H1 (cell line): ENCODE data around the gene ABCA1. TPM values are rescaled to one million over a fixed set of nuclear protein-coding genes. Genes with fewer than 3 reads are reported as not detected.

Source experiments
- CTCF ChIA-PET: fragments of 300-600 bp; sonication (Branson Sonifier 250); formaldehyde crosslinking; loops from one replicate; lab custom pipeline; 2021; ENCODE audit not compliant: partially characterized antibody; lab: Charles Lee
- POLR2A ChIA-PET: fragments of 300-600 bp; sonication (Branson Sonifier 250); formaldehyde crosslinking; loops from one replicate; lab custom pipeline; 2021; ENCODE audit warnings: inconsistent platforms; ENCODE audit not compliant: partially characterized antibody; lab: Charles Lee
- DNase-seq, 2 experiments: peaks; one replicate each; pipeline versions ENCODE4 v3.0.0 to v3.0.0-alpha.2; 2010 to 2022; ENCODE audit warnings: low spot score in 2 of 2, low read depth in 1 of 2, mixed read lengths in 1 of 2
- FAIRE-seq: peaks from 2 replicates; lab custom pipeline; 2011; peaks lifted over from hg19 to GRCh38; lab: Jason Lieb, UNC
- H2AFZ ChIP-seq: 2 replicates; pipeline ENCODE4 v1.8.1; 2012; ENCODE audit warnings: low read length, inconsistent platforms
- H2AK5ac ChIP-seq: 2 replicates; pipeline ENCODE4 v1.6.1; 2013; ENCODE audit warnings: low read depth, low read length
- H2BK120ac ChIP-seq: replicated peaks from 2 replicates; pipeline ENCODE3; 2013; ENCODE audit warnings: low read depth, low read length, inconsistent platforms
- H2BK12ac ChIP-seq: 2 replicates; pipeline ENCODE4 v1.6.1; 2013; ENCODE audit warnings: low read depth, low read length
- H2BK15ac ChIP-seq: 2 replicates; pipeline ENCODE4 v1.6.1; 2013; ENCODE audit warnings: low read length
- H2BK20ac ChIP-seq: 2 replicates; pipeline ENCODE4 v1.6.1; 2013; ENCODE audit warnings: low read length
- H2BK5ac ChIP-seq: 2 replicates; pipeline ENCODE4 v1.6.1; 2013; ENCODE audit warnings: low read depth, low read length
- H3K14ac ChIP-seq: 2 replicates; pipeline ENCODE4 v1.6.1; 2013; ENCODE audit warnings: inconsistent platforms; ENCODE audit not compliant: insufficient read length
- H3K18ac ChIP-seq: 2 replicates; pipeline ENCODE4 v1.6.1; 2013; ENCODE audit warnings: low read length; ENCODE audit errors: extremely low read depth
- H3K23ac ChIP-seq: 2 replicates; pipeline ENCODE4 v1.6.1; 2013; ENCODE audit warnings: inconsistent platforms; ENCODE audit not compliant: insufficient read length
- H3K23me2 ChIP-seq: 2 replicates; pipeline ENCODE4 v1.6.1; 2013; ENCODE audit warnings: low read depth, low read length
- H3K27ac ChIP-seq: 2 replicates; pipeline ENCODE4 v1.6.1; 2011; ENCODE audit warnings: low read depth, low read length, inconsistent platforms
- H3K27me3 ChIP-seq, 4 experiments: replicated peaks in 1 of 4; 1 replicate in 1 of 4; 2 replicates in 3 of 4; pipeline versions ENCODE4 v1.6.1 to v1.8.1; 2011 to 2013; ENCODE audit warnings: low read length in 3 of 4, mild to moderate bottlenecking in 3 of 4, inconsistent platforms in 2 of 4, mixed read lengths in 2 of 4, moderate library complexity in 1 of 4; ENCODE audit not compliant: control insufficient read depth in 3 of 4, insufficient read depth in 3 of 4; ENCODE audit errors: extremely low read depth in 1 of 4
- H3K36me3 ChIP-seq, 4 experiments: 2 replicates each; pipeline versions ENCODE4 v1.6.1 to v1.8.1; 2011 to 2013; ENCODE audit warnings: mild to moderate bottlenecking in 4 of 4, low read length in 3 of 4, moderate library complexity in 2 of 4, control low read depth in 1 of 4, inconsistent platforms in 1 of 4; ENCODE audit not compliant: insufficient read depth in 4 of 4, control insufficient read depth in 2 of 4
- H3K4ac ChIP-seq: replicated peaks from 2 replicates; pipeline ENCODE3; 2013; ENCODE audit warnings: low read length, low read depth, mixed read lengths, inconsistent platforms; ENCODE audit not compliant: insufficient read length
- H3K4me1 ChIP-seq, 4 experiments: replicated peaks in 1 of 4; 1 replicate in 1 of 4; 2 replicates in 3 of 4; pipeline versions ENCODE4 v1.6.1 to v1.8.1; 2011 to 2013; ENCODE audit warnings: low read length in 3 of 4, inconsistent platforms in 2 of 4, mixed read lengths in 1 of 4; ENCODE audit not compliant: insufficient read depth in 4 of 4, control insufficient read depth in 3 of 4
- H3K4me2 ChIP-seq, 2 experiments: 2 replicates each; pipeline versions ENCODE4 v1.6.1 to v1.8.1; 2011 to 2013; ENCODE audit warnings: low read depth in 2 of 2, low read length in 2 of 2, control low read depth in 1 of 2, inconsistent platforms in 1 of 2, mild to moderate bottlenecking in 1 of 2; ENCODE audit not compliant: insufficient read depth in 1 of 2
- H3K4me3 ChIP-seq, 4 experiments: fragments of 200-600, 300-600 bp in 1 of 4; sonication (generic), shearing (Covaris generic), sonication (Bioruptor Twin) in 1 of 4; 2 replicates each; pipeline versions ENCODE4 v1.5.1 to v1.8.1; 2011 to 2016; ENCODE audit warnings: low read length in 4 of 4, low read depth in 3 of 4, control low read depth in 2 of 4, inconsistent platforms in 2 of 4, mild to moderate bottlenecking in 2 of 4, mixed read lengths in 1 of 4, moderate library complexity in 1 of 4; ENCODE audit not compliant: insufficient read depth in 2 of 4; ENCODE audit errors: extremely low read depth in 1 of 4
- H3K56ac ChIP-seq: replicated peaks from 2 replicates; pipeline ENCODE3; 2013; ENCODE audit warnings: low read depth, mild to moderate bottlenecking, mixed read lengths, low read length, inconsistent platforms; ENCODE audit not compliant: insufficient read length
- H3K79me1 ChIP-seq: 2 replicates; pipeline ENCODE4 v1.6.1; 2013; ENCODE audit warnings: low read depth, low read length, control low read depth
- H3K79me2 ChIP-seq, 2 experiments: 2 replicates each; pipeline versions ENCODE4 v1.6.1 to v1.8.1; 2012 to 2013; ENCODE audit warnings: low read length in 2 of 2, mild to moderate bottlenecking in 2 of 2, inconsistent platforms in 1 of 2; ENCODE audit not compliant: insufficient read depth in 2 of 2, control insufficient read depth in 1 of 2
- H3K9ac ChIP-seq, 4 experiments: replicated peaks in 1 of 4; 1 replicate in 1 of 4; 2 replicates in 3 of 4; pipeline versions ENCODE4 v1.6.1 to v1.8.1; 2011 to 2013; ENCODE audit warnings: low read depth in 3 of 4, low read length in 3 of 4, control low read depth in 2 of 4, mild to moderate bottlenecking in 2 of 4, moderate library complexity in 2 of 4, inconsistent platforms in 1 of 4; ENCODE audit errors: extremely low read depth in 1 of 4
- H3K9me3 ChIP-seq, 2 experiments: 2 replicates each; pipeline versions ENCODE4 v1.6.1 to v1.8.1; 2012 to 2013; ENCODE audit warnings: mild to moderate bottlenecking in 2 of 2, moderate library complexity in 2 of 2, control low read depth in 1 of 2, inconsistent platforms in 1 of 2, low read depth in 1 of 2, low read length in 1 of 2, mixed read lengths in 1 of 2; ENCODE audit not compliant: insufficient read depth in 2 of 2
- H4K20me1 ChIP-seq, 2 experiments: replicated peaks in 1 of 2; 2 replicates each; pipeline versions ENCODE3 to v1.8.1; 2011 to 2013; ENCODE audit warnings: inconsistent platforms in 2 of 2, low read length in 2 of 2, mild to moderate bottlenecking in 1 of 2; ENCODE audit not compliant: insufficient read depth in 2 of 2, control insufficient read depth in 1 of 2
- H4K5ac ChIP-seq: 2 replicates; pipeline ENCODE4 v1.6.1; 2013; ENCODE audit warnings: low read length, low read depth, mixed read lengths, inconsistent platforms; ENCODE audit not compliant: insufficient read length
- H4K8ac ChIP-seq: 2 replicates; pipeline ENCODE4 v1.8.0; 2013; ENCODE audit warnings: mild to moderate bottlenecking, moderate library complexity, low read length, inconsistent platforms; ENCODE audit not compliant: insufficient read depth; ENCODE audit errors: extremely low read depth
- H4K91ac ChIP-seq: replicated peaks from 2 replicates; pipeline ENCODE3; 2013; ENCODE audit warnings: low read length, mixed read lengths, inconsistent platforms; ENCODE audit not compliant: insufficient read length
- FOSL1 ChIP-seq: IDR thresholded peaks from 2 replicates; pipeline ENCODE4 v1.6.1; 2011; ENCODE audit warnings: mild to moderate bottlenecking, low read depth, low read length, moderate library complexity; ENCODE audit not compliant: insufficient read depth
- JUN ChIP-seq: IDR thresholded peaks from 2 replicates; pipeline ENCODE4 v1.6.1; 2011; ENCODE audit warnings: low read depth, mild to moderate bottlenecking, improper control_type of control experiment, low read length
- PHF8 ChIP-seq: fragments of 200-600 bp; sonication (generic); conservative IDR thresholded peaks from 2 replicates; pipeline ENCODE4 v1.7.1; 2012; ENCODE audit warnings: low read depth, mild to moderate bottlenecking, inconsistent platforms, low read length, moderate library complexity
- POLR2A ChIP-seq, 2 experiments: IDR thresholded peaks; 1 replicate in 1 of 2; 2 replicates in 1 of 2; pipeline ENCODE4 v1.6.1; 2011; ENCODE audit warnings: low read depth in 2 of 2, low read length in 2 of 2, mild to moderate bottlenecking in 2 of 2; ENCODE audit errors: control extremely low read depth in 1 of 2
- RFX5 ChIP-seq: IDR thresholded peaks from 2 replicates; pipeline ENCODE4 v1.6.1; 2011; ENCODE audit warnings: low read depth, low read length, improper control_type of control experiment, borderline replicate concordance
- SAP30 ChIP-seq: fragments of 300-600 bp; sonication (generic); IDR thresholded peaks from 2 replicates; pipeline ENCODE4 v1.7.1; 2012; ENCODE audit warnings: low read length, moderate library complexity, mild to moderate bottlenecking, inconsistent platforms; ENCODE audit not compliant: insufficient read depth, insufficient replicate concordance
- SIX5 ChIP-seq: IDR thresholded peaks from 2 replicates; pipeline ENCODE4 v1.6.1; 2011; ENCODE audit warnings: mild to moderate bottlenecking, low read depth, low read length
- SRF ChIP-seq: IDR thresholded peaks from 2 replicates; pipeline ENCODE4 v1.6.1; 2011; ENCODE audit warnings: mild to moderate bottlenecking, low read depth, low read length, moderate library complexity
- TAF7 ChIP-seq: optimal IDR thresholded peaks from 2 replicates; pipeline ENCODE3; 2011; ENCODE audit warnings: low read depth, mild to moderate bottlenecking, inconsistent platforms, low read length, moderate library complexity, borderline replicate concordance
- WGBS, 2 experiments: shearing (Covaris generic) in 1 of 2; methylation state at CpG; one replicate each; pipeline versions ENCODE4 v1.1.6 to v1.1.7; 2013 to 2015; ENCODE audit warnings: low lambda C conversion rate in 2 of 2, mixed read lengths in 2 of 2, inconsistent platforms in 1 of 2, low coverage in 1 of 2, missing lambda C conversion rate in 1 of 2; ENCODE audit not compliant: insufficient replicate concordance in 2 of 2, insufficient coverage in 1 of 2, insufficient read length in 1 of 2; ENCODE audit errors: extremely low coverage in 1 of 2, missing lambda C conversion rate in 1 of 2; 5-methylcytosine and 5-hydroxymethylcytosine counted together
- polyA plus RNA-seq, 7 experiments: library from polyadenylated mRNA; depleted of rRNA in 3 of 7; stranded (reverse) in 5 of 7; unstranded in 2 of 7; fragments of >200 nt in 5 of 7; fragments of 200-250 nt in 2 of 7; gene quantifications; 1 replicate in 5 of 7; 2 replicates in 1 of 7; 4 replicates in 1 of 7; pipeline versions ENCODE4 v1.2.1 to v1.2.3, GENCODE V29; 2011 to 2013; ENCODE audit warnings: missing spikeins in 2 of 7, mixed read lengths in 2 of 7
- total RNA-seq: library from RNA; stranded (reverse); fragmentation: NEBNext Ultra II Directional; extraction: Animal tissue kit (Norgen Biotek cat#: 25700); gene quantifications from 2 replicates; pipeline ENCODE4 v1.2.1, GENCODE V29; 2021
- TF ChIP-seq, protein P1 (sequence below): IDR thresholded peaks from 2 replicates; pipeline ENCODE4 v1.6.1; 2011; ENCODE audit warnings: low read length, improper control_type of control experiment
- TF ChIP-seq, protein P2 (sequence below): IDR thresholded peaks from 2 replicates; pipeline ENCODE4 v1.6.1; 2012; ENCODE audit warnings: inconsistent platforms

ABCA1 gene
- total and polyA plus RNA-seq, 2 of the 8 experiments (the other 6 are each of a cell fraction or from before 2014, with no cell fraction given): 6.9 to 7.8 TPM

DNA sequence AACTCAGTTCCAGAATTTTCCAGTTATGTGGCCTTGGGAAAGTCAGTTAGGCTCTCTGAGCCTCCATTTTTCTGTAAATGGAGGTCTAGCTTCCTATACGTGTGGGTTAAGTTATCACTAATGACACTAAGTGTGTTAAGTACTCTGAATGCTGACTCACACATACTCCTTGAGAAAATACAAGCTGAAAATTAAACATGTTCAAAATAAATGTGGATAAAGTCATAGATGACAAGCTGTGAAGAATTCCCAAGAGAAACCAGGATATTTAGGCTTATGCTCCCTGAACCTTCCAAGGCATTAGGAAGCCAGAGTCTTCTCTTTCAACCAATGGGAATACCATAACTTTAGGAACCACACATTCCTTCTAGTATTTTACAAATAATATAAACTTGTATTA, 58.1 kb downstream of the ABCA1 start:
- Histone ChIP-seq H3K4me2 (no peak overlapping the region; a peak in 1 of 4 replicates), H3K27me3 (no peaks in the 10 kb centered on the region), H4K20me1 (peaks cover 0 to 2% of the 10 kb centered on the region in 2 experiments), H2BK120ac (no peak overlapping the region), H3K56ac (no peak overlapping the region), H3K18ac (0 out of 2 replicates have a peak overlapping the region, but pooled peaks have one; percentile 74), H3K9ac (no peak overlapping the region), H2BK12ac (no peak overlapping the region), H4K91ac (no peak overlapping the region), H3K14ac (no peak overlapping the region), H2AK5ac (no peak overlapping the region), H4K8ac (no peak overlapping the region), H3K36me3 (no peaks in the 10 kb centered on the region; a peak in 1 of 8 replicates), H2BK20ac (no peak overlapping the region), H3K79me2 (no peaks in the 10 kb centered on the region), H3K4me1 (peaks cover 6 to 21% (median 17%) of the 10 kb centered on the region in 4 experiments), H3K9me3 (no peaks in the 10 kb centered on the region), H3K23me2 (no peaks in the 10 kb centered on the region), H4K5ac (no peak overlapping the region), H2BK5ac (no peak overlapping the region), H3K27ac (no peak overlapping the region), H2AFZ (no peak overlapping the region), H3K4me3 (no peak overlapping the region), H2BK15ac (no peak overlapping the region), H3K79me1 (peaks cover 1% of the 10 kb centered on the region; the same call in 1 of the 2 replicates), H3K23ac (no peak overlapping the region), H3K4ac (no peak overlapping the region)
- no peak for FAIRE-seq
- ChIA-PET POLR2A (interaction anchor here (1.0 to 1.4 kb wide), 2 partner anchors 16 to 53 kb away, joined by 3 to 6 read pairs; no protein-coding TSS in a partner anchor), CTCF (interaction anchor here (0.6 to 2.4 kb wide), 4 partner anchors 57 to 545 kb away, joined by 3 to 9 read pairs (median 6); no protein-coding TSS in a partner anchor)
- DNase-seq: no peak
- 83% methylated on average over 1 of the region's 1 CpG; no CpG with 5 or more reads in 1 of the 2 experiments for WGBS, 2 experiments
- no peak for TF ChIP-seq SAP30
- TF ChIP-seq, protein P1, sequence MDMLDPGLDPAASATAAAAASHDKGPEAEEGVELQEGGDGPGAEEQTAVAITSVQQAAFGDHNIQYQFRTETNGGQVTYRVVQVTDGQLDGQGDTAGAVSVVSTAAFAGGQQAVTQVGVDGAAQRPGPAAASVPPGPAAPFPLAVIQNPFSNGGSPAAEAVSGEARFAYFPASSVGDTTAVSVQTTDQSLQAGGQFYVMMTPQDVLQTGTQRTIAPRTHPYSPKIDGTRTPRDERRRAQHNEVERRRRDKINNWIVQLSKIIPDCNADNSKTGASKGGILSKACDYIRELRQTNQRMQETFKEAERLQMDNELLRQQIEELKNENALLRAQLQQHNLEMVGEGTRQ: no peak
- TF ChIP-seq RFX5: no peak
- TF ChIP-seq, protein P2, sequence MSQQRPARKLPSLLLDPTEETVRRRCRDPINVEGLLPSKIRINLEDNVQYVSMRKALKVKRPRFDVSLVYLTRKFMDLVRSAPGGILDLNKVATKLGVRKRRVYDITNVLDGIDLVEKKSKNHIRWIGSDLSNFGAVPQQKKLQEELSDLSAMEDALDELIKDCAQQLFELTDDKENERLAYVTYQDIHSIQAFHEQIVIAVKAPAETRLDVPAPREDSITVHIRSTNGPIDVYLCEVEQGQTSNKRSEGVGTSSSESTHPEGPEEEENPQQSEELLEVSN: no peak
- TF ChIP-seq POLR2A (IDR thresholded peaks at IDR 0.05; ENCODE audit: control extremely low read depth in 1 of 2, low read depth in 2 of 2, low read length in 2 of 2): no peak
- no peak for TF ChIP-seq SIX5
- no peak for TF ChIP-seq JUN
- TF ChIP-seq TAF7: no peak
- TF ChIP-seq PHF8: no peak
- TF ChIP-seq FOSL1: no peak
- TF ChIP-seq SRF: no peak
